GM15510 (cell line): ENCODE measurements around the gene SIK3.

Experiments used
- POLR2A ChIP-seq: IDR thresholded peaks from 3 replicates; pipeline ENCODE4 v1.6.1; 2011; ENCODE audit warnings: borderline replicate concordance; ENCODE audit not compliant: insufficient read length; ENCODE audit errors: extremely low read depth

The SIK3 gene

GRCh38 chr11:116800610-116801009 is 297.6 kb downstream of the SIK3 start:
- TF ChIP-seq POLR2A, result no peak

- no peak for TF ChIP-seq POLR2A
Measured at GRCh38 chr11:116798368-116798767, 299.9 kb downstream of the SIK3 start.

DNA sequence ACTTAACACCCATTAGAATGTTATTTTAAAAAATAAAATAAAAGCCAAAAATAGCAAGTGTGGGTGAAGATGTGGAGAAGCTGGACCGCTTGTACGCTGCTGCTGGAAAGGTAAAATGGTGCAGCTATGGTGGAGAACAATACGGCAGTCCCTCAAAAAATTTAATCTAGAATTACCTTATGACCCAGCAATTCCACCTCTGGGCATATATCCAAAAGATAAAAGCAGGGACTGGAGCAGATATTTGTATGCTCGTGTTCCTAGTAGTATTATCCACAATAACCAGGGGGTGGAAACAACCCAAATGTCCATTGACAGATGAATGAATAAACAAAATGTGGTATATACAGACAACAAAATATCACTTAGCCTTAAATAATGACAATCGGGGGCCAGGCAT is 300.4 kb downstream of the SIK3 start:
- TF ChIP-seq POLR2A, result no peak

GRCh38 chr11:116796548-116796947 is 301.7 kb downstream of the SIK3 start:
- TF ChIP-seq POLR2A, result no peak

DNA sequence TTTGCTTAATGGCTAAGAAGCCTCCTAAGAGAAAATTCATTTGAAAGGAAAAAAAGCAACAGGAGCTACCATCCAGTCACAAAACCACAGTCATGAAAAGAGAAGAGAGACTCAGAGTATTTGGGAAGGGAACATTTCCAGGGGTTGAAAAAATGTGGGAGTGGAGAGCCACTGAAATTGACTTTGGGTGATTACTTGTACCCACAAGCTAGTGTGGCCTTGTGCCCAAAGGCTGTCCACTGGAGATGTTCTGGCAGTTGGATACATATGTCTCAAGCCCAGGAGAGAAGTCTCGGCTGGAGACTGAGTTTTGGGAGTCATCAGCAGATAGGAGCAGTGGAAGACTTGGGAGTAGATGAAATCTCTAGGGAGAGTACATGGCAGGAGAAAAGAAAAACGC is 303.4 kb downstream of the SIK3 start:
- TF ChIP-seq POLR2A, result no peak

- TF ChIP-seq POLR2A, result no peak
Measured at GRCh38 chr11:116793772-116794097, 304.5 kb downstream of the SIK3 start.
